Testis (tissue), 3 donors: ENCODE measurements around the gene CDH4. TPM values are rescaled to one million over a fixed set of nuclear protein-coding genes. Genes with fewer than 3 reads are reported as not detected.

Experiments used
- DNase-seq: peaks from one replicate; pipeline ENCODE4 v3.0.0-alpha.2; 2019
- H3K27ac ChIP-seq, 2 donors: fragments of 200-600 bp; sonication (generic); one replicate each; pipeline ENCODE4 v1.5.1; 2019
- H3K27me3 ChIP-seq: fragments of 200-600 bp; sonication (generic); one replicate; pipeline ENCODE4 v1.5.1; 2019
- H3K36me3 ChIP-seq: fragments of 200-600 bp; sonication (generic); one replicate; pipeline ENCODE4 v1.5.1; 2017; ENCODE audit warnings: low read depth; ENCODE audit errors: missing control alignments
- H3K4me1 ChIP-seq: fragments of 200-600 bp; sonication (generic); one replicate; pipeline ENCODE4 v1.5.1; 2019
- H3K4me3 ChIP-seq, 2 donors: fragments of 200-600 bp; sonication (generic); one replicate each; pipeline ENCODE4 v1.5.1; 2017 to 2019
- H3K9me3 ChIP-seq: fragments of 200-600 bp; sonication (generic); one replicate; pipeline ENCODE4 v1.5.1; 2017
- CTCF ChIP-seq, 3 experiments: fragments of 450-650 bp in 2 of 3; fragments of 200-600 bp in 1 of 3; sonication (generic) in 1 of 3; IDR thresholded peaks; one replicate each; pipeline ENCODE4 v1.5.1; 2016 to 2019; ENCODE audit warnings: antibody characterized with exemption in 3 of 3, mild to moderate bottlenecking in 2 of 3, moderate library complexity in 1 of 3
- POLR2A ChIP-seq: fragments of 450-650 bp; IDR thresholded peaks from one replicate; pipeline ENCODE4 v1.6.1; 2017; ENCODE audit warnings: antibody characterized with exemption, mild to moderate bottlenecking, moderate library complexity
- WGBS, 2 donors: methylation state at CpG; one replicate each; pipeline ENCODE4 v1.1.5; 2018; 5-methylcytosine and 5-hydroxymethylcytosine counted together
- intact Hi-C: fragments of 100-400 bp; cut with DNase I; formaldehyde crosslinking; loops from one replicate; pipeline ENCODE4 v1.15.1; 2023; ENCODE audit warnings: low total_unique reads
- polyA plus RNA-seq: library from polyadenylated mRNA; stranded (reverse); fragments of 350-450 nt; fragmentation: Illumina TruSeq; extraction: RNeasy Lipid Tissue Mini Kit (QIAGEN cat#74804); gene quantifications from one replicate; pipeline ENCODE4 v1.2.3, GENCODE V29; 2014; ENCODE audit warnings: low read depth, low replicate concordance; ENCODE audit not compliant: insufficient read depth
- total RNA-seq, 2 donors: library from RNA; depleted of rRNA; stranded (reverse); fragments of >200 nt; gene quantifications; one replicate each; pipeline ENCODE4 v1.2.3, GENCODE V29; 2016

The CDH4 gene
- total and polyA plus RNA-seq, 3 donors from 2014 or later, result 1.4 to 3.3 (median 1.9) TPM

- TF ChIP-seq CTCF (IDR thresholded peaks at IDR 0.05) (no peak), POLR2A (no peak)
- Histone ChIP-seq H3K4me3 (no peak overlapping the region), H3K27me3 (no peaks in the 10 kb centered on the region), H3K27ac (no peak overlapping the region), H3K36me3 (no peaks in the 10 kb centered on the region), H3K9me3 (no peaks in the 10 kb centered on the region), H3K4me1 (peaks cover 5% of the 10 kb centered on the region)
- 88 to 92% methylated on average over 7 to 8 of the region's 8 CpGs for WGBS, 2 donors
- DNase-seq, result no peak
- intact Hi-C loops, result no loop called here
Observed at GRCh38 chr20:61649860-61650162, 397.8 kb downstream of the CDH4 start.

- Histone ChIP-seq H3K4me3 (no peak overlapping the region), H3K27ac (no peak overlapping the region), H3K36me3 (no peaks in the 10 kb centered on the region), H3K9me3 (no peaks in the 10 kb centered on the region), H3K4me1 (no peaks in the 10 kb centered on the region), H3K27me3 (no peaks in the 10 kb centered on the region)
- intact Hi-C loops, result no loop called here
- 93 to 95% methylated on average over 34 of the region's 34 CpGs for WGBS, 2 donors
- no peak for TF ChIP-seq CTCF (IDR thresholded peaks at IDR 0.05)
- no peak for TF ChIP-seq POLR2A
- DNase-seq, result no peak
Observed at GRCh38 chr20:61650912-61651733, 399.1 kb downstream of the CDH4 start.

- WGBS, 2 donors, result 92% methylated on average over 10 of the region's 10 CpGs
- intact Hi-C loops, result no loop called here
- no peak for TF ChIP-seq CTCF (IDR thresholded peaks at IDR 0.05)
- no peak for TF ChIP-seq POLR2A
- no peak for DNase-seq
- Histone ChIP-seq H3K27ac (no peak overlapping the region), H3K4me1 (no peaks in the 10 kb centered on the region), H3K27me3 (no peaks in the 10 kb centered on the region), H3K36me3 (no peaks in the 10 kb centered on the region), H3K4me3 (no peak overlapping the region), H3K9me3 (no peaks in the 10 kb centered on the region)
Observed at GRCh38 chr20:61652146-61652545, 400.1 kb downstream of the CDH4 start.

- WGBS, 2 donors, result 76 to 89% methylated on average over 11 to 13 of the region's 14 CpGs
- Histone ChIP-seq H3K27me3 (no peaks in the 10 kb centered on the region), H3K36me3 (no peaks in the 10 kb centered on the region), H3K4me1 (no peaks in the 10 kb centered on the region), H3K9me3 (no peaks in the 10 kb centered on the region), H3K27ac (no peak overlapping the region), H3K4me3 (no peak overlapping the region)
- DNase-seq, result no peak
- intact Hi-C loops, result no loop called here
- TF ChIP-seq POLR2A (no peak), CTCF (IDR thresholded peaks at IDR 0.05) (no peak)
Observed at GRCh38 chr20:61654726-61655125, 402.7 kb downstream of the CDH4 start.

- Histone ChIP-seq H3K36me3 (no peaks in the 10 kb centered on the region), H3K4me1 (no peaks in the 10 kb centered on the region), H3K27me3 (no peaks in the 10 kb centered on the region), H3K4me3 (no peak overlapping the region), H3K9me3 (no peaks in the 10 kb centered on the region), H3K27ac (no peak overlapping the region)
- no peak for TF ChIP-seq POLR2A
- intact Hi-C loops, result no loop called here
- 61 to 79% methylated on average over 3 to 10 of the region's 10 CpGs for WGBS, 2 donors
- no peak for DNase-seq
Observed at GRCh38 chr20:61655591-61655990, 403.5 kb downstream of the CDH4 start.
